ENCODE measurements around the gene CSN3.

The CSN3 gene

DNA sequence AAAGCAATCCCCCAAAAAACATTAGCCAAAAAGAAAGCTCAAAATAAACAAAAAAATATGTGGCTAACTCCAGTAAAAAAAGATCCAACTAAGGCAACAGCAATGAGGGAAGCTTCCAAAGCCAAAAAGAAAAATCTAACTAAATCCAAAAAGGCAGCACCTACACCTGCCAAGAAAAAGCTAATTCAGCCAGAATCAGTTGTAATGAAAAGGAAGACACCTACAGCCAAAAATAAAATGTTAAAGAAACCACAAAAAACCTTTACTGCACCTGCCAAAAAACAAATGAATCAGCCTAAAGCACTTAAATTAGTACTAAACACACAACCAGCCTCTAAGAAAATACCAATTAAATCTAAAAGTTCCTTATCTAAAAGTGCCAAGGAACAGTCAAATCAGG lies 55.2 kb downstream of the CSN3 start:
- no peak for DNase-seq (ENCODE audit: low read depth in 2 of 2)

DNA sequence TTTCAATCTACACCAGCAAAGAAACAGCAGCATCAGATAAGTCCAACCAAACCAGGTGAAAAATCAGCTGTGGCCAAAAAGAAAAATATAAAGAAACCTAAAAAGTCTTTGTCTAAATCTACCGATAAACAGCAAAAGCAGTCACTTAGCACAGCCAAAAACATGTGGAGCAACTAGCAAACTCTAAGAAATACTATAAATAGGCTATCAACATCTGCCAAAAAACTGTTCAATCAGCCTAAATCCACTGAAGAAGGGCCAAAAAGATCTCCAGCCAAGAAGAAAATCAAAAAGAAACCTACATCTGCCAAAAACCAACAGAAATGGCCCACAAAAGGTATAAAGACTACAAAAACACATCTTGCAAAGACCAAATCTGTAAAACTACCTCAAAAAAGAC lies 55.7 kb downstream of the CSN3 start:
- no peak for DNase-seq (ENCODE audit: low read depth in 2 of 2)

DNA sequence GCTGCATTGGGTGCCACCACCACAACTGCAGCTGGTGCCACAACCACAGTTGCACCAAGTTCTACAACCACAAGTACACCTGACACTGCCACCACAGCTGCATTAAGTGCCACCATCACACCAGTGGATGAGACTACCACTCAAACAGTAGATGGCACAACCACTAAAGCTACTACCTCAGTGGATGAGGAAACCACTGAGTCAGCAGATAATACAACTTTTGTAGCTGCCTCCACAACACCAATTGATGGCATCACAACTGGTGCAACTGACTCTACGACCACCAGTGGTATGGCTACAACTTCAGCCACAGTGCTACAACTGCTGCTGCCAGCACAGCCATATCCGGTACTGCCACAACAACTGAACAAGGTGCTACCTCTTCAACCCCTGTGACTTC lies 57.2 kb downstream of the CSN3 start:
- DNase-seq (ENCODE audit: low read depth in 2 of 2) = no peak

DNA sequence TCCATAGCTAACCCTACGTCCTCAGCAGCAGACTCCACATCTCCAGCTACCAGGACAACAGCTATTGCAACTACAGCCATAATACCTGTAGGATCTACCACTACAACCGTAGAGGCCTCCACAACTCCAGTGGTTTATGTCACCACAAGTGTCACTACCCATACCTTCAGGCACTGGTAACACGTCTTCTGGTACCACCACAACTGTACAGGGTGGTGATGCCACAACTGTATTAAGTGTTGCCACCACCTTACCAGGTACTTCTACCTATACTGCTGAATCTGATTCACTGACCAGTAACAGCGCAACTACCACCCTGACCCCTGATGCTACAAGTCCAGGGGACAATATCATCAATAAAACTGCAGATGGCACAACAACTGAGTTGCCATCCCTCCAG lies 57.8 kb downstream of the CSN3 start:
- DNase-seq (ENCODE audit: low read depth in 2 of 2) = no peak

Data from stimulated activated CD8-positive, alpha-beta memory T cell treated with anti-CD3 and anti-CD28 coated beads, Interleukin-2, amount 100 ng/mL, for 1 hour (primary cell).